ENCODE measurements around the gene SHC2.

Gene SHC2

GRCh38 chr19:419721-420515 lies 40.9 kb downstream of the SHC2 start:
- TF ChIP-seq, protein P1, sequence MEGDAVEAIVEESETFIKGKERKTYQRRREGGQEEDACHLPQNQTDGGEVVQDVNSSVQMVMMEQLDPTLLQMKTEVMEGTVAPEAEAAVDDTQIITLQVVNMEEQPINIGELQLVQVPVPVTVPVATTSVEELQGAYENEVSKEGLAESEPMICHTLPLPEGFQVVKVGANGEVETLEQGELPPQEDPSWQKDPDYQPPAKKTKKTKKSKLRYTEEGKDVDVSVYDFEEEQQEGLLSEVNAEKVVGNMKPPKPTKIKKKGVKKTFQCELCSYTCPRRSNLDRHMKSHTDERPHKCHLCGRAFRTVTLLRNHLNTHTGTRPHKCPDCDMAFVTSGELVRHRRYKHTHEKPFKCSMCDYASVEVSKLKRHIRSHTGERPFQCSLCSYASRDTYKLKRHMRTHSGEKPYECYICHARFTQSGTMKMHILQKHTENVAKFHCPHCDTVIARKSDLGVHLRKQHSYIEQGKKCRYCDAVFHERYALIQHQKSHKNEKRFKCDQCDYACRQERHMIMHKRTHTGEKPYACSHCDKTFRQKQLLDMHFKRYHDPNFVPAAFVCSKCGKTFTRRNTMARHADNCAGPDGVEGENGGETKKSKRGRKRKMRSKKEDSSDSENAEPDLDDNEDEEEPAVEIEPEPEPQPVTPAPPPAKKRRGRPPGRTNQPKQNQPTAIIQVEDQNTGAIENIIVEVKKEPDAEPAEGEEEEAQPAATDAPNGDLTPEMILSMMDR (IDR thresholded peaks at IDR 0.05; ENCODE audit: low read depth, low read length, poor library complexity, severe bottlenecking) = no peak
- no peak for TF ChIP-seq EZH2phosphoT487 (IDR thresholded peaks at IDR 0.05; ENCODE audit: borderline replicate concordance, low read length)
- Histone ChIP-seq H3F3A (ENCODE audit: control insufficient read depth, insufficient read depth) (no peaks in the 10 kb centered on the region), H3K27me3 (ENCODE audit: control insufficient read depth, low read length) (no peaks in the 10 kb centered on the region)

DNA sequence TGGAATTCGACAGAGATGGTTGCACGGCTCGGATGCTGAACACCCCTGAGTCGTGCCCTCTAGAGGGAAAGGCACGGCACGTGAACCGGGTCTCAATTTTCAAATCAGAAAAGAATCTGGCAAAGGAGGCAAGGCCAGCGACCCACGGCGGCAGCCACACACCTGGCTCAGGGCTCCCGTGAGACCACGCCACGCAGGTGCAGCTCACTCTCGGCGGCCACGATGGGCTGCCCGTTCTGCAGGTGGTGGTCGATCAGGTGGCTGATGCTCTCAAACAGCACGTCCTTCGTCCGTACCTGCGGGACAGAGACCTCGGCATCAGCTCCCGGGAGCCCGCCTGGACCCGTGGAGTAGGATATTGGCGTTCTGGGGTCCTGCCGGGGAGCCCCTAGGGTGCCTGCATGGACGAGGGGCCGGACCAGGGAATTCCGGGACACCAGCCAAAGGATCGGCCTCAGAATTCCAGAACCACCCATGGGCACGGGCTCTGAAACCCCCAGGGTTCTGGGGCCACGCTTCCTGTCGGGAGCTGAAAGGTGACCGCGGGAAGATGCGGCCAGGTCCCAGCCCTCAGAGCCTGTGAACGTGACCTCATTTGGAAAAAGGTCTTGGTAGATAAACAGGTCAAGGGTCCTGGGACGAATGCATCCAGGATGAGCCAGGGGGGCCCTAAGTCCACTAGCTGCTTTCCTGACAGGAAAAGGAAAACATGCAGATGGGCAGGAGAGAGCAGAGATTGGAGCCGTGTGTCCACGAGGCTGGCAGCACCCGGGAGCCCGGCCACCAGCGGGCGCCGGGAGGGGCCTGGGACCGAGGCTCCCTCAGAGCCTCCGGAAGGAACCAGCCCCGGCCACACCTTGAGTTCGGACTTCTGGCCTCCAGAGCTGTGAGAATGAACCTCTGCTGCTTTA lies 41.8 kb downstream of the SHC2 start:
- Histone ChIP-seq H3K4me3 (ENCODE audit: low read length) (no peak overlapping the region), H4K20me1 (ENCODE audit: control insufficient read depth, insufficient read depth, low read depth, low read length) (no peaks in the 10 kb centered on the region), H3K79me2 (ENCODE audit: control insufficient read depth, low read length) (no peaks in the 10 kb centered on the region), H3K27ac (ENCODE audit: low read depth, low read length) (no peak overlapping the region), H3K27me3 (ENCODE audit: control insufficient read depth, low read length) (no peaks in the 10 kb centered on the region), H3K9me3 (ENCODE audit: control insufficient read depth, insufficient read depth, low read length) (peaks cover 6% of the 10 kb centered on the region; the same call in 1 of the 2 replicates), H3K4me1 (ENCODE audit: control insufficient read depth, low read length) (no peaks in the 10 kb centered on the region), H3K36me3 (ENCODE audit: control insufficient read depth, low read length) (no peaks in the 10 kb centered on the region), H3F3A (ENCODE audit: control insufficient read depth, insufficient read depth) (no peaks in the 10 kb centered on the region), H3K4me2 (ENCODE audit: low read length) (no peak overlapping the region), H3K9me2 (replicated peaks; ENCODE audit: control insufficient read depth, low read length) (no peaks in the 10 kb centered on the region)
- no peak for TF ChIP-seq EZH2phosphoT487 (IDR thresholded peaks at IDR 0.05; ENCODE audit: borderline replicate concordance, low read length)

More at GRCh38 chr19:419721-420515, 40.9 kb downstream of the SHC2 start:
- no peaks in the 10 kb centered on the region for H3K79me2 ChIP-seq (ENCODE audit: control insufficient read depth, low read length)
- H3K27ac ChIP-seq (ENCODE audit: low read depth, low read length) = no peak overlapping the region
- no peak overlapping the region for H3K4me3 ChIP-seq (ENCODE audit: low read length)
- H3K9me2 ChIP-seq (replicated peaks; ENCODE audit: control insufficient read depth, low read length) = no peaks in the 10 kb centered on the region
- H4K20me1 ChIP-seq (ENCODE audit: control insufficient read depth, insufficient read depth, low read depth, low read length) = no peaks in the 10 kb centered on the region
- peaks cover 13% of the 10 kb centered on the region; the same call in 1 of the 2 replicates for H3K9me3 ChIP-seq (ENCODE audit: control insufficient read depth, insufficient read depth, low read length)
- no peak overlapping the region for H3K4me2 ChIP-seq (ENCODE audit: low read length)
- H3K36me3 ChIP-seq (ENCODE audit: control insufficient read depth, low read length) = no peaks in the 10 kb centered on the region
- H3K4me1 ChIP-seq (ENCODE audit: control insufficient read depth, low read length) = no peaks in the 10 kb centered on the region

GRCh38 chr19:416416-416815 lies 44.4 kb downstream of the SHC2 start:
- H3K4me2 ChIP-seq (ENCODE audit: low read length) = no peak overlapping the region
- no peaks in the 10 kb centered on the region for H3K9me2 ChIP-seq (replicated peaks; ENCODE audit: control insufficient read depth, low read length)
- H3K36me3 ChIP-seq (ENCODE audit: control insufficient read depth, low read length) = no peaks in the 10 kb centered on the region
- no peaks in the 10 kb centered on the region for H3K27me3 ChIP-seq (ENCODE audit: control insufficient read depth, low read length)
- H3K4me1 ChIP-seq (ENCODE audit: control insufficient read depth, low read length) = no peaks in the 10 kb centered on the region
- H3K79me2 ChIP-seq (ENCODE audit: control insufficient read depth, low read length) = no peaks in the 10 kb centered on the region
- no peak overlapping the region for H3K27ac ChIP-seq (ENCODE audit: low read depth, low read length)
- H3K4me3 ChIP-seq (ENCODE audit: low read length) = no peak overlapping the region
- peaks cover 6% of the 10 kb centered on the region; the same call in 1 of the 2 replicates for H3K9me3 ChIP-seq (ENCODE audit: control insufficient read depth, insufficient read depth, low read length)
- no peaks in the 10 kb centered on the region for H3F3A ChIP-seq (ENCODE audit: control insufficient read depth, insufficient read depth)
- H4K20me1 ChIP-seq (ENCODE audit: control insufficient read depth, insufficient read depth, low read depth, low read length) = no peaks in the 10 kb centered on the region
- TF ChIP-seq, protein P1 (IDR thresholded peaks at IDR 0.05; ENCODE audit: low read depth, low read length, poor library complexity, severe bottlenecking) = no peak
- TF ChIP-seq EZH2phosphoT487 (IDR thresholded peaks at IDR 0.05; ENCODE audit: borderline replicate concordance, low read length) = no peak
